IPS-18c (cell line): Measurements from ENCODE around the gene ZNF496.
A peak's percentile ranks its signal among the peaks of the same experiment; 100 is the strongest.
"Not testable (repeated sequence)": the region's sequence is repeated elsewhere in the genome, so short reads cannot be mapped to it uniquely, and the experiment has no call there.

Experiments used
- H3K4me3 ChIP-seq: 2 replicates; pipeline ENCODE4 v1.7.0; 2013; ENCODE audit warnings: low read depth, mild to moderate bottlenecking, low read length, moderate library complexity; ENCODE audit not compliant: insufficient read depth
- H3K9me3 ChIP-seq: one replicate; pipeline ENCODE4 v1.6.1; 2013; ENCODE audit warnings: mild to moderate bottlenecking, low read length, moderate library complexity; ENCODE audit not compliant: control insufficient read depth, insufficient read depth

Gene ZNF496

DNA sequence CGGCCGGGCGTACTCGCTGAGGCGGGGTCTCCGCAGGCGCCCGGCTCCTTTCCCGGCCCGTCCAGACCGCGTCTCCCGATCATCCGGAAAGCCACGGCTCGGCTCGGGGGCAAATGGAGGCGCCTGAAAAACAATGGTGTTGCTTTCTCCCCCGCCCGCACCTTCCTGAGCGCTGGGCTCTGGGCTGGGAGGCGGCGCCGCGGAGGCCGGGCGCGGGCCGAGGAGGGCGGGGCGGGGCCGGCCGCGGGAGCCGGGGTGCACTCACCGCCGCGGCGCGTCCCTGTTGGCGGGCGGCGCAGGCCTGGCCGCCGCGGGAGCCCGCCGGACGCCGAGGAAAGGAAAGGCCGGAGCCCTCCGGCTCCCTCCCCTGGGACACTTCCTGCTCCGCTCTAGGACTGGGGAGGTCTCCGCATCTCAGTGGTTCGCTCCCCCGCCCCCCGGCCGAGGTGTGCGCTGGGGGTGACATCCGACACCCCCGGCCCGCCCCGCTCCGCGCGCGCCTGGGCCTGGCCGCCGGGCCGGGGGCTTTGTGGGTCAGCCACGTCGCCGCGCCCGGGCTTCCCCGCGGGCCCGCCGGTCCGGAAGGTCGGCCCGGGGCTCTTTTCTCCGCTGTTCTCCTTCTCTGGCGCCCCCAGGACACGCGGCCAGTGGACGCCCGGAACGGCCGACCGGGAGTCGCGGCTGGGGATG, at the start of gene ZNF496:
ZNF496 (minus strand) TSS at position 343 of the 690 bp plus-strand sequence. CDS start 2,289 bp downstream, outside the sequence.
- Histone ChIP-seq H3K9me3 (no peaks in the 10 kb centered on the region), H3K4me3 (peak within 1 kb of the TSS; percentile 96)

DNA sequence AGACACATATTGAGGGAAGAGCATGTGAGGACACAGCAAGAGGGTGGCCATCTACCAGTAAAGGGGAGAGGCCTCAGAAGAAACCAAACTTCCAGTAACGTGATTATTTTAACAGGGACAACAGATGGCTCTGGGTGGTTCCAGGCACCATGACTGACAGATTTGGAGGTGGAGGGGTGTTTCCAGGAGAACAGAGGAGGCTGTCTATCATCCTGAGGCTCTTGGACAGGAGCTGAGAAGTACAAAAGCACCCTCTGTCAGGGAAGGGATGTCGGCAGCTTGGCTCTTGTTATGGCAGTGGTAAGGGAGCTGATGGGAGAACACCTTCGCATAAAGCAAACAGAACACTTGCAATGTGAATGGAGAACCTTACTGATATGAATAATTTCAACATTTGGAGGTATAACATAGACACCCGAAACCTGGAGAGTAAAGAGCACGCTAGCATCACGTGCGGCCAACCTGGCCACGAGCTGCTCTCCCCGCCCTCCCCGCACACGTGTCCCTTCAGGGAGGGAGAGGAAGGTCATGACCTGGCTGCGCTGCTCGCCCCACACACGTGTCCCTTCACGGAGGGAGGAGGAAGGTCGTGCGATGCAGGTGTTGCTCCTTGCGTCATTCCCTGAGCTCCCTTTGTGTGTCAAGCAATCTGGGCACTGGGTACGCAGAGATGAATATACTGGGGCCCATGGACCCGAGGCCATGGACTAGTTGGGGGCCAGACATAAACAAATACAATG, 46.8 kb upstream of the ZNF496 start:
- no peak overlapping the region for H3K4me3 ChIP-seq
- no peaks in the 10 kb centered on the region for H3K9me3 ChIP-seq

DNA sequence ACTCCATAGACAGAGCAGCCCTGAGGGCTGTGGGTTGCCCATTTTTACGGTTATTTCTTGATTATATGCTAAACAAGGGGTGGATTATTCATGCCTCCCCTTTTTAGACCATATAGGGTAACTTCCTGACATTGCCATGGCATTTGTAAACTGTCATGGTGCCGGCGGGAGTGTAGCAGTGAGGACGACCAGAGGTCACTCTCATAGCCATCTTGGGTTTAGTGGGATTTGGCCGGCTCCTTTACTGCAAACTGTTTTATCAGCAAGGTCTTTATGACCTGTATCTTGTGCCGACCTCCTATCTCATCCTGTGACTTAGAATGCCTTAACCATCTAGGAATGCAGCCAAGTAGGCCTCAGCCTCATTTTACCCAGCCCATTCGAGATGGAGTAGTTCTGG, 46.0 kb upstream of the ZNF496 start:
- H3K9me3 ChIP-seq, H3K4me3 ChIP-seq: not testable (repeated sequence)

- Histone ChIP-seq H3K4me3 (peak overlapping the region; percentile 34; the same call in 1 of the 2 replicates), H3K9me3 (no peaks in the 10 kb centered on the region)
Observed at GRCh38 chr1:247376659-247377058, 45.0 kb upstream of the ZNF496 start.

DNA sequence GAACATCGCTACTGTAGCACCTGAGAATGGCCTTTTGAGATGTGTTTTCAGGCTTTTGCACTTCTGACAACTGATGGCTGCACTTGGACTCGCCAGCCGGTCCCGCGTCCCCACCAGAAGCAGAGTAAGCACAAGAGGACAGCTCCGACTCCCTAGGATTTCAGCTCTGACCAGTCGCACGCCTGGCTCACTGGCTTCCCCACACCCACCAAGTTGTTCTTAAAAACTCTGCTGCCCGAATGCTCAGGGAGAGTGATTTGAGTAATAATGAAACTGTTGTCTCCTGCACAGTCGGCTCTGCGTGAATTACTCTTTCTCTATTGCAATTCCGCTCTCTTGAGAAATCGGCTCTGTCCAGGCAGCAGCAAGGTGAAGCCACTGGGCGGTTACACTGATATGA, 44.1 kb upstream of the ZNF496 start:
- no peak overlapping the region; the same call in 1 of the 2 replicates for H3K4me3 ChIP-seq
- H3K9me3 ChIP-seq = no peaks in the 10 kb centered on the region

GRCh38 chr1:247374651-247375334, 43.1 kb upstream of the ZNF496 start:
- H3K4me3 ChIP-seq, H3K9me3 ChIP-seq: not testable (repeated sequence)

- Histone ChIP-seq H3K9me3 (no peaks in the 10 kb centered on the region), H3K4me3 (peak overlapping the region; percentile 10; the same call in 1 of the 2 replicates)
Observed at GRCh38 chr1:247373721-247374141, 42.1 kb upstream of the ZNF496 start.

DNA sequence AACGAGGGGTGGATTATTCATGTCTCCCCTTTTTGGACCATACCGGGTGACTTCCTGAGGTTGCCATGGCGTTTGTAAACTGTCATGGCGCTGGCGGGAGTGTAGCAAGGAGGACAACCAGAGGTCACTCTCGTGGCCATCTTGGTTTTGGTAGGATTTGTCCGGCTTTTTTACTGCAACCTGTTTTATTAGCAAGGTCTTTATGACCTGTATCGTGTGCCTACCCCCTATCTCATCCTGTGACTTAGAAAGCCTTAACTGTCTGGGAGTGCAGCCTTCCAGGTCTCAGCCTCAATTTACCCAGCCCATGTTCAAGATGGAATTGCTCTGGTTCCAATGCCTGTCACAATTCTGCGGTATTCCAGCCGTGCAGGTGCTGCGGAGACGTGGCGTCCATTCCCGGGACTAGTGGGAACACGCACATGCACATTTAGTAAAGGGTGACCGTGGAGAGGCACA, 40.2 kb upstream of the ZNF496 start:
- Histone ChIP-seq H3K4me3 (no peak overlapping the region), H3K9me3 (no peaks in the 10 kb centered on the region)

DNA sequence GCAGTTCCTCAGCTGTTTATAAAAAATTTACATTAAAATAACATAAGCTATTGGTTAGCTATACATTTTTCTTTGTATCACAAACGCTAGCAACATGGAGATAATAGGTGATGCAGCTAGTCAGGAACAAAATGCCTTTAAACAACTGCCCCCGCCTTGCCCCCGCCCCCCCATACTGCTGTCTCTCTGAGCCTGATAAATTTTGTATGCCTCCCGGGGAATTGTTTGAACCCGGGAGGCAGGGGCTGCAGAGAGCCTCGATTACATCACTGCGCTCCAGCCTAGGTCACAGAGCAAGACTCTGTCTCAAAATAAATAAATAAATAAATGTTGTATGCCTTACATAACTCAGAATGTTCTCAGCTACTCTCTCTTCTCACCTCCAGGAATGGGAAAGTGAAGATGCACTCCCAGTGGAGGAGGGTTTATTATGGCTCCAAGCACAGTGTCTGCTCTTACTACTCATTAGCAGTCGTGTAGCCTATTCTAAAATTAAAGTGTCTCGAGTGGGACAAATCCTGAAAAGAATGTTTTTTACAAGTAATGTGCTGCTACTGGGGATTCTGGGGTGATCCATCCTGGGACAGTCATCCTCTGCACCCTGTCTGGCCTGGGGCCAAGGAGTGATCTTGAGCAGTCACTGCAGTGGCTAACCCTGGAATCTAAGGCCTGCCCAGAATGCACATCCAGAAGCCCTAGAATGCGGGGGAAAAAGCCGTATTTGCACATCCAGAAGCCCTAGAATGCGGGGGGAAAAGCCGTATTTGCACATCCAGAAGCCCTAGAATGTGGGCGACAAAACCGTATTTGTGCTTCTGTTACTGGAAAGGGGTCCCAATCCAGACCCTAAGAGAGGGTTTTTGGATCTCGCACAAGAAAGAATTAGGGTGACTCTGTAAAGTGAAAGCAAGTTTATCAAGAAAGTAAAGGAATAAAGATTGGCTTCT, 39.4 kb upstream of the ZNF496 start:
- Histone ChIP-seq H3K9me3 (no peaks in the 10 kb centered on the region), H3K4me3 (no peak overlapping the region)

DNA sequence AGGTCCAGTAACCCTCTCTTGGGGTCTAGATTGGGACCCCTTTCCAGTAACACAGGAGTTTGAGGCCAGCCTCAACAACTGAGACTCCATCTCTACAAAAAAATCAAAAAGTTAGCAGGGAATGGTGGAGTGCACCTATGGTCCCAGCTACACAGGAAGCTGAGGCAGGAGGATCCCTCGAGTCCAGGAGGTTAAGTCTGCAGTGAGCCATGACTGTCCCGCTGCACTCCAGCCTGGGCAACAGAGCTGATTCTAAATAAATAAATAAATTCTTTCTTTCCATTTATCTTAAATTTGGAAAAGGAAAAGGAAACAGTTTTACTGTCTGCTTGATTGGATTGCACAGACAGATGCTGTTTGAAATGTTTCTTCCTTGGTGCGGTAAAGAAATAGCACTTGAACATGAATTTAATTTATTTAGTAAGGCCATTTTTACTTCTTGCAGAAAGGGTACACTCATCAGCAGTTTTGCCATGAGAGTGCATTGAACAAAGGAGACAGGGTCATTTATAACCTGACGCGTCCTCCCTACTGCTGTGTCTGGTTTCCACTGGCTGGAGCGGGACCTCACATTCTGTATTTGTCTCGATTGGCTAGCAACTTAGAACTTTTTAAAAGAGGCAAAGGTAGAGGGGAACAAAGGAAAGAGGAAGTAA, 37.0 kb upstream of the ZNF496 start:
- Histone ChIP-seq H3K9me3 (no peaks in the 10 kb centered on the region), H3K4me3 (no peak overlapping the region)

DNA sequence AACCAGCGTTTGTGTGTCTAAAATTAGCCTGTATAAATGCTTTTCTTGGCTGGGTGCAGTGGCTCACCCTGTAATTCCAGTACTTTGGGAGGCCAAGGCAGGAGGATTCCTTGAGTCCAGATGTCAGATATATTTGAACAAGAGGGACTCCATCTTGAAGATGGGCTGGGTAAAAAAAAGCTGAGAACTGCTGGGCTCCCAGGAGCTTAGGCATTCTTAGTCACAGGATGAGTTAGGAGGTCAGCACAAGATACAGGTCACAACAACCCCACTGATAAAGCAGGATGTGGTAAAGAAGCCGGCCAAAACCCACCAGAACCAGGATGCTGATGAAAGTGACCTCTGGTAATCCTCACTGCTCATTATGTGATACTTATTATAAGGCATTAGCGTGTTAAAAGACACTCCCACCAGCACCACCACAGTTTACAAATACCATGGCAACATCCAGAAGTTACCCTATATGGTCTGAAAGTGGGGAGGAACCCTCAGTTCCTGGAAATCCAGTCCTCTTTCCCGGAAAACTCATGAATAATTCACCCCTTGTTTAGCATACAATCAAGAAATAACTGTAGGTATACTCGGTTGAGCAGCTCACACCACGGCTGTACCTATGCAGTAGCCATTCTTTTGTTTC, 36.2 kb upstream of the ZNF496 start:
- Histone ChIP-seq H3K9me3 (no peaks in the 10 kb centered on the region), H3K4me3 (no peak overlapping the region)

DNA sequence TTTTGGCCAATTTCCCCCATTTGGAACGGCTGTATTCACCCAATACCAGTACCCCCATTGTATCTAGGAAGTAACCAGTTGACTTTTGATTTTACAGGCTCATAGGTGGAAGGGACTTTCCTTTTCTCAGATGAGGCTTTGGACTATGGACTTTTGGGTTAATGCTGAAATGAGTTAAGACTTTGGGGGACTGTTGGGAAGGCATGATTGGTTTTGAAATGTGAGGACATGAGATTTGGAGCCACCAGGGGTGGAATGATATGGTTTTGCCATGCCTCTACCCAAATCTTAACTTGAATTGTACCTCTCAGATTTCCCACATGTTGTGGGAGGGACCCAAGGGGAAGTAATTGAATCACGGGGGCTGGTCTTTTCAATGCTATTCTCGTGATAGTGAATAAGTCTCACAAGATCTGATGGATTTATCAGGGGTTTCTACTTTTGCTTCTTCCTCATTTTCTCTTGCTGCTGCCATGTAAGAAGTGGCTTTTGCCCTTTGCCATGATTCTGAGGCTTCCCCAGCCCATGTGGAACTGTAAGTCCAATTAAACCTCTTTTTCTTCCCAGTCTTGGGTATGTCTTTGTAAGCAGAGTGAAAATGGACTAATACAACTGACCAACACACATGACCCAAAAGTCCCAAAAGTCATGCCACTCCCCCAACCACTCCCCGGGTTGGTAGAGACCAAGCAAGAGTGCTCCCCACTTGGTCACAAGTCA, 35.4 kb upstream of the ZNF496 start:
- no peaks in the 10 kb centered on the region for H3K9me3 ChIP-seq

GRCh38 chr1:247366345-247366744, 34.7 kb upstream of the ZNF496 start:
- not testable (repeated sequence) for H3K4me3 ChIP-seq, H3K9me3 ChIP-seq

More for the DNA sequence above, 35.4 kb upstream of the ZNF496 start:
- no peak overlapping the region for H3K4me3 ChIP-seq

DNA sequence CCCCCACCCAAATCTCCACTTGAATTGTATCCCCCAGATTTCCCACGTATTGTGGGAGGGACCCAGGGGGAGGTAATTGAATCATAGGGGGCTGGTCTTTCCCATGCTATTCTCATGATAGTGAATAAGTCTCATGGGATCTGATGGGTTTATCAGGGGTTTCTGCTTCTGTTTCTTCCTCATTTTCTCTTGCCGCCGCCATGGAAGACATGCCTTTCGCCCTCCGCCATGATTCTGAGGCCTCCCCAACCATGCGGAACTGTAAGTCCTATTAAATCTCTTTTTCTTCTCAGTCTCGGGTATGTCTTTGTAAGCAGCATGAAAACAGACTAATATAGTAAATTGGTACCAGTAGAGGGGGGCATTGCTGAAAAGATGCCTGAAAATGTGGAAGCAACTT, 33.4 kb upstream of the ZNF496 start:
- no peaks in the 10 kb centered on the region for H3K9me3 ChIP-seq
- H3K4me3 ChIP-seq = no peak overlapping the region; the same call in 1 of the 2 replicates

- H3K4me3 ChIP-seq, H3K9me3 ChIP-seq: not testable (repeated sequence)
Observed at GRCh38 chr1:247363000-247363399, 31.3 kb upstream of the ZNF496 start.
